NCI-H460 (cell line): ENCODE results near the gene SCAMP1. TPM values are rescaled to one million over a fixed set of nuclear protein-coding genes. Genes with fewer than 3 reads are reported as not detected.
"Not testable (repeated sequence)": the region's sequence is repeated elsewhere in the genome, so short reads cannot be mapped to it uniquely, and the experiment has no call there.

Experiments used
- DNase-seq: peaks from one replicate; pipeline ENCODE4 v3.0.0-alpha.2; 2016; ENCODE audit warnings: low read depth; ENCODE audit errors: extremely low read depth
- polyA plus RNA-seq: library from polyadenylated mRNA; depleted of rRNA; stranded (reverse); fragments of >200 nt; gene quantifications from 2 replicates; pipeline ENCODE4 v1.2.3, GENCODE V29; 2014; cell fraction: nucleus; rRNA removed
- total RNA-seq: library from RNA; depleted of rRNA; stranded (reverse); fragments of >200 nt; shearing (Covaris generic); gene quantifications from 2 replicates; pipeline ENCODE4 v1.2.3, GENCODE V29; 2014; rRNA removed

Gene SCAMP1, protein sequence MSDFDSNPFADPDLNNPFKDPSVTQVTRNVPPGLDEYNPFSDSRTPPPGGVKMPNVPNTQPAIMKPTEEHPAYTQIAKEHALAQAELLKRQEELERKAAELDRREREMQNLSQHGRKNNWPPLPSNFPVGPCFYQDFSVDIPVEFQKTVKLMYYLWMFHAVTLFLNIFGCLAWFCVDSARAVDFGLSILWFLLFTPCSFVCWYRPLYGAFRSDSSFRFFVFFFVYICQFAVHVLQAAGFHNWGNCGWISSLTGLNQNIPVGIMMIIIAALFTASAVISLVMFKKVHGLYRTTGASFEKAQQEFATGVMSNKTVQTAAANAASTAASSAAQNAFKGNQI
- 37.5 and 38.1 TPM in 2 replicates for total RNA-seq
- 16.8 and 24.3 TPM in 2 replicates for polyA plus RNA-seq

DNA sequence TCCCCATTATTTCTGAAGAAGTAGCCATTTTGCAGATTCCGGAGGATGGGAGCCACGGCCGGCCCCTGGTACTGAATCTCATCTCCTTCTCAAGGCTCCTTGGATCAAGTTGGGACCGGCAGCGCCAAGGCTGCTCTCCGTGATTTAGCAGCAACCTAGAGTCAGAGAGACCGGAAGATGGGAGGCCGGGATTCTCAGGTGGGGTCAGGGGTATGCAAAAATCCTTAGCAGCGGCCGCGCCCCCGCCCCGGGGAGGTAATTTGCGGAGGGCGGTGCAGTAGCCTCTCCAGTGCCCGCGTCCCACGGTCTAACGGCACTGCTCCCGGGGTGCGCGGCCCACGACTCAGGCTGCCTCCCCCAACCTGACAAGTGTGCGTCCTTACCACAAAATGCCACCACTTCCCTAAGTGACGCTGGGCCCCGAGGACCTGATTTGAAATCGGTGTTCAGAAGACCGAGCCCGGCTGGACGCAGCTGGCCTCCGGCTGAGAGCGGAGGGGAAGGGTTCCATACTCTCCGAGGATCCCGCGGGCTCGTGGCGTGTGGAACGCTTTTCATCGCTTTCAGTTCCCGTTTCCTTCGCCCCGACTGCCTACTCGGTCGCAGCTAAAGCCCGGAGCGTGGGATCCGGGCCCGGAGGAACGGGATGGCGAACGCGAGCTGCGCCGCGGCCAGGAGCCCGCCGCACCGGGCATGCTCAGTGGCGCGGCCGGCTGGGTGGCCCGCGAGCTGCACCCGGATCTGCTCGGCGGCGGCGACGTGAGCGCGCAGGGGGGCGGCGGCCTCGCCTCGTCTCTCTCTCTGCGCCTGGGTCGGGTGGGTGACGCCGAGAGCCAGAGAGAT lies at the start of gene SCAMP1:
SCAMP1 (plus strand) TSS at position 787 of the 843 bp plus-strand sequence; CDS start at position 842, 55 bp downstream.
- DNase-seq = peak; percentile 85

DNA sequence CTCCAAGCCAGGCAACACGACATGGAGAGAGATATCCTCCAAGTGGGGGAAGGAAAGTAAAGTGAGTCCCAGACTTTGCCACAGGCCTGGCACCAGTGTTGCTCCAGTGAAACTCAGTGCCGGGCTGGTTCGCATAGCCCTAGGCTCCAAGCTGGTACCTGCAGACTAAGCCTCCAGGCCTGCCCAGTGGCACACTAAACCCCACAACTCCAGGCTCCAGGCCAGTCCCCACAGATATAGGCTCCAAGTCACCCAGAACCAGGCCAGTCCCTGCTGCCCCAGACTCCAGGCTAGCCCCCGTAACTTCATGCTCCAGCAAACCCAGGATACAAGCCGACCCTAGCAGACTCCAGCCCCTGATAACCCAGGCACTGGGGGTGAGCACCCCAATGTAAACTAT lies 42.9 kb upstream of the SCAMP1 start:
- no peak for DNase-seq

DNA sequence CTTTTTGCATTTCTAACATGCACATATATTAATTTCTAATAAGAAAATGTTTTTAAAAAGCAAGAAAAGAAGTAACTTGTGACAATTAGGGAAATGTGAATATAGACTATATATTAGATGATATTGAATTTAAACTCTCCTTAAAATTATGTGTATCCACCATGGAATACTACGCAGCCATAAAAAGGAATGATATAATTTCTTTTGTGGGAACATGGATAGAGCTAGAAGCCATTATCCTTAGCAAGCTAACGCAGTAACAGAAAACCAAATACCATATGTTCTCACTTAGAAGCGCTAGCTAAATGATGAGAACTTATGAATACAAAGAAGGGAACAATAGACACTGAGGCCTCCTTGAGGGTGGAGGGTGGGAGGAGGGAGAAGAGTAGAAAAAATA lies 42.1 kb upstream of the SCAMP1 start:
- no peak for DNase-seq

DNA sequence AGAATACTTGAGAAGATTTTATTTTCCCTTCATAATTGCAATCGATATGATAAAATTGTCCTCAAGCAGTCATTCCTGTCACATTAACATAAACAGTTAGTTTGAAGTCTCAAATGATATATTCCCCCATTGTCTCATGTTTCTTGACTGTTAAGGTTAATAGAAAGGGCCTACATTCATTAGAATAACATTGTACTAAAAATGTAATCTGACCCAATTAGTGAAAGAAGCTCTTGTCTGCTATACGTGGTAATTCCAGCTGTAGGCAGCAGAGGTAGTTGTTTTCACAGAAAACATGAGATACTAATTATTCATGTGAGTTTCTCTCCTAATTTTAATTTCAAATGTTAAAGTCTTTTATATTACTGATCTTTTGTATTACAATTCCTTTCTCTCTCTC lies 40.0 kb upstream of the SCAMP1 start:
- no peak for DNase-seq

DNA sequence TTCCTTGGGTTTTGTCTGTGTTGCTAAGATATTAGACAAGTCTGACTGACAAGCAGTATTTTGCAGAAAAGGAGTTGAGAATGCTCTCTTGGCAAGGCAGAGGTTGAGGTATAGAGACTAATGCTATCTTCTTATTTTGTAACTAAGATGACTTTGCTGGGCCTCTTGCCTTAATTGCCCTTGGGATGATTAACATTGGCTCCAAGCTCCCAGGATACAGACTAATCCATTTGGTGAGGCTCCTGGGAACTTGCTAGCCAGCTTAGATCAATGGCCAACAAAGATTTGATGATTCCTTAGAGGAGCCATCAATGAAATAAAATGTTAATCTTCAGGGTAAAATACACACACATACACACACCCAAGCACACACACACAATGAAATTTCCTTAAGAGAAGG lies 37.2 kb upstream of the SCAMP1 start:
- DNase-seq = no peak

DNA sequence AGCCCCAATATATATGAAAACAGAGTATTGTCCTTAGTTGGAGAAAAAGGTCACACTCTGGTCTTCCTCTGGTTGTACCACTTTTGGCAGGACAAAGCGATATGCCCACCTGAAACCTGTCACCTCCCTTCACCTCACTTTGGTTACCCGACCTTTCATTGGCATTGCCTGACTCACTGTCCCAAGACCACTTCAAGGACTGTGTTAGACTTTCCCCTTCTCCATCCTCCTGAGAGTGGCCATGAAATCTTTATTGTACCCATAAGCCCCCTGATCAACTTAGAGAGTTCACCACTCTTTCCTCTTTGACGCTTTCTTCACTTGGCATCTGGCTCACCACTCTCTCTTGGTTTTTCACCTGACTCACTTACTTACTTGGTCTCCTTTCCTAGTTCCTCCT lies 33.5 kb upstream of the SCAMP1 start:
- DNase-seq = no peak

DNA sequence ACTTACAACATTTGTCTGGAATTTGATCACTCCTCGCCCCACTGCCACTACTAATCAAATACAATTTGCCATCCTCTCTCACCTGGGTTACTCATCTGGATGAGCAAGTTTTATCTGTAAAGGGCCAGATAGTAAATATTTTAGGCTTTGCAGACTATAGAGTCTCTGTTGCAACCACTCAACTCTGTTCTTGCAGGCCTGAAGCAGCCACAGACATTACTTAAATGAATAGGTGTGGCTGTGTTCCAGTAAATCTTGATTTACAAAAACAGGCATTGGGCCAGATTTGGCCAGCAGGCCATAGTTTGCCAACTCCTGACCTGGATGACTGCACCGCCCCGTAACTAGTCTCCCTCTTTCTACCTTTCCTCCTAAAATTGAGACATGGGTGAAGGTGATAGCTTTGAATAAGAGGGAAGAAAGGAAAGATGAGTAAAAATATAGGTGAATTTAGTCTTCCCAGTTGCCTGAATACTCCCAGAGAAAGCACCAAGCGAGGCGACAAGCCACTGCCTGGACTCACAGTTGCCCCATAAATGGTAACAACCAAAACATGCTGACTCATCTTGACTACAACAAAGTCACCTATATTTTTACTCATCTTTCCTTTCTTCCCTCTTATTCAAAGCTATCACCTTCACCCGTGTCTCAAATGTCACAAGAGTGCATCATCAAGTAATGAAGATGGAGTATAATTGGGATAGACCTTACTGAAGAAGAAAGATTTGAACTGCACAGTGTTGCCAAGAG lies 32.5 kb upstream of the SCAMP1 start:
- no peak for DNase-seq

DNA sequence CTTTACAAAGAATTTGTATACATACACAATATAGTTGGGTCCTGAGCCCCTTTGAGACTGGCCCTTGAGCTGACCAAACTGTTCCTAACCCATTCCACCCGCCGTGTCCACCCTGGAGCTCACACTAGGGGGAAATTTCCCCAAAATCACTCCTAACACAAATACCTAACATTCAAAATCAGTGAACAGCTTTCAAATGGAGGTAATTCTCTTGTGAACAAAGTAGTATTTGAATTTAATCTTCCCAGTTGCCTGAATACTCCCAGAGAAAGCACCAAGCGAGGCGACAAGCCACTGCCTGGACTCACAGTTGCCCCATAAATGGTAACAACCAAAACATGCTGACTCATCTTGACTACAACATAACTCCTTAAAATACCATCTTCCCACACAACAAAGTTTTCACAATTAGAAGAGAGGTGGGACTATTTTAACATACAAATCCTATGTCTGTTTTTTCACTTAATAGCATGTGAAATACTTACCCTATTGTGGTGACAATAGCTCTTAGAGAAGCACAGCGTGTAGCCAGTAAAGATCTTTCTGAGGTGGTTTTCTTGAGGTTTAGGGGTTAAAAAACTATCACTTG lies 31.7 kb upstream of the SCAMP1 start:
- no peak for DNase-seq

DNA sequence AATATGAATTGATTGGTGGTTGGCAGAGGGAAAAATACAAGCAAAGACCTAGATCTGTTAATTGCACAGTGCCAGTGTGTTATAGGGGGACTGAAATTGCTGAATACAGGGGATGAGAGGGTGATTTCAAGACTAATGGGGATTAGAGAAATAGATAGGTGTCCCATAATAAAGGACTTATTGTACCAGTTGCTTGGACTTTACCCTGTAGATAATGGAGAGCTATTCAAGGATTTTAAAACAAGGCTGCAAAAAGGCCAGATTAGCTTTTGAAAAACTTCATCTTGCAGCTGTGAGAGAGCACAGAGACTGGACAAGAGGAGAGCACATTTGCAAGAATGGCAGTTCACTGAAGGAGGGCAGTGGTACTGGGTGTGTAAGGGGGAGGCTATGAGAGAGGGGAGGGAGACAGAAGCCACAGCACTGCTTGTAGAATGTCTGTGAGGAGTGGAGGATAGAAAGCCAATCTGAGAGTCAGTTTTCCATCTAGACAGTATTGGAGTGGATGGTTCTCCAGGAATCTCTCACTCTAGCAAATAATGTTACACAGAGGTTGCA lies 28.8 kb upstream of the SCAMP1 start:
- DNase-seq = no peak

DNA sequence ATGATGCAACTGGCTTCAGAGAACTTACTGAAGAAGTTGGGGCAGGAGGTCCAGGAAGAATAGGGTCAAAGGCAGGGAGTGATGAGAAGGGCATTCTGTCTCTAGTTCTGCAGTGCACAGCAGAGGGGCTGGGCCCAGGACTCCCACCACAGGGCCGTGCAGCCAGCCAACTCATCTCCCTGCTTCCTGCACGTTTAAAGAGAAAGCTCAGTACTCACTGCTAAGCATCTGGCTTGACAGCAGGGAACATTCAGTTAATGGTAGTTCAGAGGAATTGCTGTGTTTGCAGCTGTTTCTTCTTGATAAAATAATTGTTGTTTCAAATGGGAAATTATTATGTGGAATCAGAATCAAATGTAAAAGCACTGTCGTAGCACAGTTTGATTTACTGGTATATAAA lies 25.6 kb upstream of the SCAMP1 start:
- DNase-seq = no peak

DNA sequence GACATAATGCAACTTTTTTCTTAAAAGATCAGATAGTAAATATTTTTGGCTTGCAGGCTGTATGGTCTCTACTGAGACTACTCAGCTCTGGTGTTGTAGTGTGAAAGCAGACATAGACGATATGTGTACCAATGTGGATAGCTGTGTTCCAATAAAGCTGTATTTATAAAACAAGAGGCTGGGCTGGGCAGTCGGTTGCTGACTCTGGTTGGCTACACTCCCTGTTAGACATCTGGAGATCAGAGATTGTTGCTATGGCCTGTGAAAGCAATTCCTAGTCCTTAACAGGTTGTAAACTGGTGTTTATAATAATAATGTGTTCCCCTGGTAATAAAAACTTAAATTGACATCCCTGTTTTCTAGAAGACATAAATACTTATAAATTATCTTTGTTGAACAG lies 24.4 kb upstream of the SCAMP1 start:
- DNase-seq = no peak

DNA sequence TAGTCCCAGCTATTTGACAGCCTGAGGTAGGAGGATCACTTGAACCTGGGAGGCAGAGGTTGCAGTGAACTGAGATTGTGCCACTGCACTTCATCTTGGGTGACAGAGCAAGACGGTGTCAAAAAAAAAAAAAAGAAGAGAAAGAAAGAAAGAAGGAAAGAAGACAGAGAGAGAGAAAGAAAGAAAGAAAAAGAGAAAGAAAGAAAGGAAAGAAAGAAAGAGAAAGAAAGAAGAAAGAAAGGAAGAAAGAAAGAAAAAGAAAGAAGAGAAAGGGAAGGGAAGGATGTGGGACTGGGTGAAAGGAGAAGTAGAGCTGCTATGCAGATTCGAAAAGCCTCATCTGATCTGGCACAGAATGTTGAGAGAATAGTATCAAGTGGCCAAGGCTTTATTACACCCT lies 23.7 kb upstream of the SCAMP1 start:
- no peak for DNase-seq

DNA sequence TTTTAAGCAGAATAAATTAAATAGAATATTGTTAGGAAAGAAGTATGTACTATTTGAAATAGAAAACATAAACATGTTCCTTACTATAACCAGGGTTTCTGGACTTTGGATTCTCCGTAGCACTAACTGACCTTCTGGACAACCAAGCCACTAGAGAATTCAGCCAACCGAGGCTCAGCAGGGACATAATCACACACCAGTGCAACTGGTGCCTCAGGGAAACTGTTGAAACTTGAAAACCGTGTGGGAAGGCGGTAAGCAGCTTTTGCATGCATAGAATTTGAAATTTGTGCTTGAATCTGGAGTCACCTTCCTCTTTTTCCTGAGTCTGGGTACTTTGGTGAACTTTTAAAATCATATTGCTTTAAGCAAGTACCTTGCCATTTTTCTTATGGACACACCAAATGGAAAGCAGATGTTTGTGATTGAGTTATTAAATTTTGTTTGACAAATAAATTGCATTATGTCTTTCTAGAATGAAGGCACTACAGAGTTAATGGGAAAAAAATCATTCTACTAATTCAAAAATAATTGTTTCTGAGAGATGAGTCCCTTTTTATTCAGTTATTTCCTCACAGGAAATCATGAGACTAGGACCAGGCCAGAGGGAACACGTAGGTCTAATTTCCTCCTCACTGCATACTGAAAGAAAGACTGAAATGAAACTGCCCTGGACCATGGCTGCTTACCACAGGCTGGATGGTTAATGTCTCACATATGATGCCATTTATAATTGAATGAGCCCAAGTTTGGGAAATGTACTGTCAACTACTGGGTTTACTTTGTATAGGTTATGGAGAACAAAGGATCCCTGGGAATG lies 20.6 kb upstream of the SCAMP1 start:
- DNase-seq = no peak

DNA sequence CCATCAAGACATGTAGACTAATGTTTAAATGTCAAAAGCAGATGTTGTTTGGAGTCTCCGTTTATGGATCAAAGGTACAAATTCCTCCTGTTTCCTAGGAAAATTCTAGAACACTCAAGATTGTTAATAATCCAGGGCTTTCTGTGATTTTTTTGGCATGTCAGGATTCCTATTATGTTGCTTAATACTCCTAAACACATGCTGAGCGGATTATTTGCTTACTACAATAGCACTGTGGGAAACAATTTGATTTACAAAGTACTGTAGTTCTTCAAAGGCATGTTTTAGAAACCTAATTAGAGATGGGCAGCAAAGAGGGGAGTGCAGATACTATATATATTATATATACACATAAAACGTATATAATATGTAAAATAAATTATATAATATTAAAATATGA lies 19.0 kb upstream of the SCAMP1 start:
- DNase-seq = no peak

DNA sequence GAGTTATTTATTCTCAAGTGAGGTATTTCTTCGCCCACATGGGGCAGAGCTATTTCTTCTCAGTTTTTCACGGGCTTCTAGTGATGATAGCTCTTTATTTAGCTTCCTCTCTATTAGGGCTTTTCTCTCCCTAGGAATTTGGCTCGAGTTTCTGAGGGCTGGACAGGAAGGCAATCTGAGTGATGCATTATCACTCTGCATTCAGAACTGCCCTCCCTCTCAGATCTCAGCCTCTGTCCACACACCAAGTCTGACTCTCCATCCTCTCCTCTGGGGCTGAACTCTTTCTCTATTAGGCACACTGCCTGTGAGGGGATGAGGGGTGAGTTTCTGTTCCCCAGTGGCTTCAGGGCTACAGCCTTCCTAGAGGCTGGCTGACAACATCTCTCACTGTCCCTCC lies 14.9 kb upstream of the SCAMP1 start:
- no peak for DNase-seq

DNA sequence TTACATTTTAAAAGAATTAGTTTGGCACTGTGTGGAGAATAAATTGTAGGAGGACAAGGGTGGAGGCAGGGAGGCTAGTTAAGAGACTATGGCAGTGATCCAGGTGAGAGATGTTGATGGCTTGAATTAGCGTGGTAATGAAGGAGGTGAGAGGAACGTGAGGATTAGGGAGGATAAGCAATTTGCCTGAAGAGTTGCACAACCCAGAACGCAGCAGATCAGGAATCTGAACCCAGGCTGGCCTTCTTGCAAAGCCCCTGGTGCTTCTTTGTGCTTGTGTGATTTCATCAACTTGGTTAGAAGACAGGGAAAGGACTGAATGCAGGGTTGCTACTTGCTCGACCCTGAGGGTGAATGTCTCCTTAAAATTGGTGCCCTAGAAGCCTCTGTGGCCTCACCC lies 6.9 kb upstream of the SCAMP1 start:
- no peak for DNase-seq

DNA sequence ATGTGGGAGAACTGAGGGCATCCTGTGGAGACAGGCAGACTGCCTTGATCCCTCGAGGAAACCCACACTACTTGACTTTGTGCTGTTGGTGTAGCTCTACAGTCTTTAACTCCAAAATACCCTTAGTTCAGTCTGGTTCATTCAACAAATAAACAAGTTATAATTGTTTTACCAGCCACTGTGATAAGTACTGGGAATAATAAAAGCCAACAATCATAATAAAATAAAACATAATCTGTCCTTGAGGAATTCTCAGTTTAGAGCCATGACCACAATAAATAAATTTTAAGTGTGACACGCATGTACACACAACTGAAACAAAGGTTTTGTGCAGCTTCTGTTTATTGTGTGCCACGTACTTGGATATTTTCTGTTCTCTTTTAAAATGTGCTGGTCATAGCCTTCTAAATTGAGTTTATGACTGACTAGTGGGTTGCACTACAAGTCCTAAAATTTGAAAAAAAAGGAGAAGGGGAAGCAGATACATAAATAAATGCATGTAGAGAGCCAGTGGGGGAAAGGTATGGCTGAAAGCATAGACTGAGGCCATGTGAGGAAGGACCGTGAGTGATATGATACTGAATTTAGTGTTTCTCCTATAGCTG lies 6.2 kb upstream of the SCAMP1 start:
- DNase-seq = no peak

DNA sequence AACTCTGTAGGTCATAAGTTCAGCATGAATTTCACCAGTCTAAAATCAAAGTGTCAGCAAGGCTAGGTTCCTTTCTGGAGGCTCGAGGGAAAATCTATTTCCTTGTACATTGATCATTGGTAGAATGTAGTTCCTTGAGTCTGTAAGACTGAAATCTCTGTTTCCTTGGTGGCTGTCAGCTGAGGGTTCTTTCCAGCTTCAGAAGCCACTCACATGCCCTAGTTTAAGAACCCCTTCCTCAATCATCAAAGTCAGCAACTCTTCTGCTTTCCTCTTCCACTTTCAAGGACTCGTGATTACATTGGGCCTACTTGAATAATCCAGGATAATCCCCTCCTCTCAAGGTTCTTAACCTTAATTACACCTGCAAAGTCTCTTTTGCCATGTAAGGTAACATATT lies 4.9 kb upstream of the SCAMP1 start:
- DNase-seq = no peak

DNA sequence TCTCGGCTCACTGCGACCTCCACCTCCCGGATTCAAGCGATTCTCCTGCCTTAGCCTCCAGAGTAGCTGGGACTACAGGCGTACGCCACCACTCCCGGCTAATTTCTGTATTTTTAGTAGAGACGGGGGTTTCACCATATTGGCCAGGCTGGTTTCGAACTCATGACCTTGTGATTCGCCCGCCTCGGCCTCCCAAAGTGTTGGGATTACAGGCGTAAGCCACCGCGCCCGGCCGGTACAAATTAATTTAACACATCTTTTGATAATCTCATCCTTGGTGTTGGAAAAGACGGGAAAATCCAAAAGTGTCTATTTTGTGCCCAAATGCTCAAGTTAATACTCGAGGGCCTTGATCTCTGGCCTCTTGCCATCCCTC lies 974 bp upstream of the SCAMP1 start:
- not testable (repeated sequence) for DNase-seq

DNA sequence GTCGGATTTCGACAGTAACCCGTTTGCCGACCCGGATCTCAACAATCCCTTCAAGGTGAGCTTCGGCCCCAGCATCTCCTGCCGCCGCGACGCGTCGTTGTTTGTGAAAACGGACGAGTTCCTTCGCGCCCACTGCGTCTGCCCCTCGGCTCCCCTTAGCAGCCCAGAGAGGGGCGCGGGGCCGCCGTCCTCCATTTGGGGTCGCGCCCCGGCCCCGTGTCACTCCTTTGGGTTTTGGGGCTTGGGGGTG lies 182 bp downstream of the SCAMP1 start:
- no peak for DNase-seq
